ENCODE results near the gene RAB25.

RAB25 gene

GRCh38 chr1:156019946-156020292, 41.0 kb upstream of the RAB25 start:
- Histone ChIP-seq H3K9me3 (ENCODE audit: insufficient read depth, low read length) (no peaks in the 10 kb centered on the region), H3K4me3 (ENCODE audit: insufficient read depth, low read length, poor library complexity, severe bottlenecking) (peak overlapping the region; percentile 77), H2AFZ (ENCODE audit: low read depth, low read length, severe bottlenecking) (no peak overlapping the region), H3K27me3 (ENCODE audit: low read length) (no peaks in the 10 kb centered on the region), H3K4me2 (ENCODE audit: low read depth, low read length, poor library complexity, severe bottlenecking) (peak overlapping the region; percentile 69), H3K27ac (ENCODE audit: low read depth, low read length) (no peak overlapping the region), H3K36me3 (ENCODE audit: low read length) (peaks cover 5% of the 10 kb centered on the region; the same call in 1 of the 2 replicates), H3K79me2 (ENCODE audit: insufficient read depth, low read length) (peaks cover 15% of the 10 kb centered on the region), H3F3A (ENCODE audit: insufficient read depth) (peaks cover 7% of the 10 kb centered on the region; the same call in 1 of the 2 replicates), H3K9ac (ENCODE audit: low read length) (peak overlapping the region; percentile 68), H3K9me2 (replicated peaks; ENCODE audit: insufficient read depth, low read length) (no peaks in the 10 kb centered on the region), H4K20me1 (ENCODE audit: low read depth, low read length) (no peaks in the 10 kb centered on the region)
- TF ChIP-seq CTCF (IDR thresholded peaks at IDR 0.05; ENCODE audit: insufficient read depth, low read length, poor library complexity, severe bottlenecking) = no peak
- TF ChIP-seq EZH2phosphoT487 (conservative IDR thresholded peaks at IDR 0.05; ENCODE audit: low read length) = no peak

- TF ChIP-seq EZH2phosphoT487 (conservative IDR thresholded peaks at IDR 0.05; ENCODE audit: low read length) = no peak
- no peak for TF ChIP-seq CTCF (IDR thresholded peaks at IDR 0.05; ENCODE audit: insufficient read depth, low read length, poor library complexity, severe bottlenecking)
- no peaks in the 10 kb centered on the region for H3K9me2 ChIP-seq (replicated peaks; ENCODE audit: insufficient read depth, low read length)
- peaks cover 15% of the 10 kb centered on the region for H3K79me2 ChIP-seq (ENCODE audit: insufficient read depth, low read length)
- H2AFZ ChIP-seq (ENCODE audit: low read depth, low read length, severe bottlenecking) = peak within 1 kb of the TSS; percentile 93
- no peaks in the 10 kb centered on the region for H3K27me3 ChIP-seq (ENCODE audit: low read length)
- H3K4me3 ChIP-seq (ENCODE audit: insufficient read depth, low read length, poor library complexity, severe bottlenecking) = peak within 1 kb of the TSS; percentile 77
- H4K20me1 ChIP-seq (ENCODE audit: low read depth, low read length) = no peaks in the 10 kb centered on the region
- peak within 1 kb of the TSS; percentile 69 for H3K4me2 ChIP-seq (ENCODE audit: low read depth, low read length, poor library complexity, severe bottlenecking)
- peaks cover 7% of the 10 kb centered on the region; the same call in 1 of the 2 replicates for H3F3A ChIP-seq (ENCODE audit: insufficient read depth)
- peak within 1 kb of the TSS; percentile 68 for H3K9ac ChIP-seq (ENCODE audit: low read length)
- no peak within 1 kb of the TSS for H3K27ac ChIP-seq (ENCODE audit: low read depth, low read length)
- peaks cover 5% of the 10 kb centered on the region; the same call in 1 of the 2 replicates for H3K36me3 ChIP-seq (ENCODE audit: low read length)
- no peaks in the 10 kb centered on the region for H3K9me3 ChIP-seq (ENCODE audit: insufficient read depth, low read length)
These were observed 40.5 kb upstream of the RAB25 start, which contains the start of gene SSR2 for GRCh38 chr1:156020293-156021092. TSS of gene SSR2 (minus strand) at chr1:156020951. CDS start at chr1:156020167, 784 bp downstream.

DNA sequence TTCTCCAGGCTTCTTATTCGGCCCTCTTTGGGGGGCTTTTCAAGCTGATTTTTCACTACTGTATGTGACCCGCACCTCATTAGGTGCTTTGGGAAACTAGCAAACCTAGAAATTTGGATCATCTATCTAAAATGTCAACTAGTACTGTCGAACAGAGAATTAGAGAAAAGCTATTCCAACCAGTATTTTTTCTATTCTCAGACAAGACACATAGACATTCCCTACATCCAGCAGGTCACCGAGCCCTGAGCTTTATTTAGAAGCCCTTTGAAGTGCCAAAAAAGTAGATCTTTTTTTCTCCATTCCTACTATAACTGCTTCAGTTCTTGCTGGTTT, 39.9 kb upstream of the RAB25 start:
- peaks cover 7% of the 10 kb centered on the region; the same call in 1 of the 2 replicates for H3F3A ChIP-seq (ENCODE audit: insufficient read depth)
- H3K9me3 ChIP-seq (ENCODE audit: insufficient read depth, low read length) = no peaks in the 10 kb centered on the region
- peak overlapping the region; percentile 77 for H3K4me3 ChIP-seq (ENCODE audit: insufficient read depth, low read length, poor library complexity, severe bottlenecking)
- H3K79me2 ChIP-seq (ENCODE audit: insufficient read depth, low read length) = peaks cover 15% of the 10 kb centered on the region
- H3K36me3 ChIP-seq (ENCODE audit: low read length) = peaks cover 5% of the 10 kb centered on the region; the same call in 1 of the 2 replicates
- no peak overlapping the region for H3K27ac ChIP-seq (ENCODE audit: low read depth, low read length)
- no peaks in the 10 kb centered on the region for H3K9me2 ChIP-seq (replicated peaks; ENCODE audit: insufficient read depth, low read length)
- H3K27me3 ChIP-seq (ENCODE audit: low read length) = no peaks in the 10 kb centered on the region
- peak overlapping the region; percentile 68 for H3K9ac ChIP-seq (ENCODE audit: low read length)
- H2AFZ ChIP-seq (ENCODE audit: low read depth, low read length, severe bottlenecking) = peak overlapping the region; percentile 93
- TF ChIP-seq CTCF (IDR thresholded peaks at IDR 0.05; ENCODE audit: insufficient read depth, low read length, poor library complexity, severe bottlenecking) = no peak
- no peak for TF ChIP-seq EZH2phosphoT487 (conservative IDR thresholded peaks at IDR 0.05; ENCODE audit: low read length)
- no peaks in the 10 kb centered on the region for H4K20me1 ChIP-seq (ENCODE audit: low read depth, low read length)
- peak overlapping the region; percentile 69 for H3K4me2 ChIP-seq (ENCODE audit: low read depth, low read length, poor library complexity, severe bottlenecking)
